HEK293 (cell line): ENCODE data around the gene NCOA7.
A peak's percentile ranks its signal among the peaks of the same experiment; 100 is the strongest.

ENCODE experiments used
- ATF2 ChIP-seq: fragments of 450-650 bp; formaldehyde crosslinking; IDR thresholded peaks from 2 replicates; pipeline ENCODE4 v1.5.1; 2016; ENCODE audit warnings: missing biosample characterization, missing genetic modification characterization, low read depth
- HOXC10 ChIP-seq: sonication (generic); formaldehyde crosslinking; IDR thresholded peaks from 2 replicates; pipeline ENCODE4 v1.8.1; 2023; ENCODE audit warnings: mild to moderate bottlenecking, missing genetic modification reagents
- PATZ1 ChIP-seq: fragments of 450-650 bp; formaldehyde crosslinking; IDR thresholded peaks from 2 replicates; pipeline ENCODE4 v1.5.1; 2016; ENCODE audit warnings: missing biosample characterization, missing genetic modification characterization
- REPIN1 ChIP-seq: fragments of 450-650 bp; formaldehyde crosslinking; IDR thresholded peaks from 2 replicates; pipeline ENCODE4 v1.5.1; 2017; ENCODE audit warnings: missing biosample characterization, missing genetic modification characterization, low read depth
- REST ChIP-seq: fragments of 450-650 bp; formaldehyde crosslinking; IDR thresholded peaks from 2 replicates; pipeline ENCODE4 v1.5.1; 2016; ENCODE audit warnings: missing biosample characterization, missing genetic modification characterization
- SP2 ChIP-seq: fragments of 450-650 bp; formaldehyde crosslinking; IDR thresholded peaks from 2 replicates; pipeline ENCODE4 v1.5.1; 2016; ENCODE audit warnings: missing biosample characterization, missing genetic modification characterization
- TCF7L2 ChIP-seq: IDR thresholded peaks from 2 replicates; pipeline ENCODE4 v1.6.1; 2011; ENCODE audit warnings: low read depth, mild to moderate bottlenecking, inconsistent platforms, low read length, moderate library complexity, borderline replicate concordance
- ZBTB17 ChIP-seq: fragments of 450-650 bp; formaldehyde crosslinking; IDR thresholded peaks from 2 replicates; pipeline ENCODE4 v1.5.1; 2016; ENCODE audit warnings: missing biosample characterization, missing genetic modification characterization
- ZBTB44 ChIP-seq: fragments of 450-650 bp; IDR thresholded peaks from 2 replicates; pipeline ENCODE4 v1.5.1; 2018; ENCODE audit warnings: missing biosample characterization, mild to moderate bottlenecking, missing genetic modification characterization
- ZEB2 ChIP-seq: fragments of 450-650 bp; formaldehyde crosslinking; IDR thresholded peaks from 2 replicates; pipeline ENCODE4 v1.5.1; 2016; ENCODE audit warnings: missing biosample characterization, missing genetic modification characterization
- ZNF157 ChIP-seq: fragments of 450-650 bp; formaldehyde crosslinking; IDR thresholded peaks from 2 replicates; pipeline ENCODE4 v1.5.1; 2016; ENCODE audit warnings: missing biosample characterization, missing genetic modification characterization
- ZNF175 ChIP-seq: fragments of 450-650 bp; formaldehyde crosslinking; IDR thresholded peaks from 2 replicates; pipeline ENCODE4 v1.5.1; 2016; ENCODE audit warnings: missing biosample characterization, missing genetic modification characterization
- ZNF18 ChIP-seq: fragments of 450-650 bp; formaldehyde crosslinking; IDR thresholded peaks from 2 replicates; pipeline ENCODE4 v1.5.1; 2016; ENCODE audit warnings: missing biosample characterization, missing genetic modification characterization
- ZNF184 ChIP-seq: fragments of 450-650 bp; IDR thresholded peaks from 2 replicates; pipeline ENCODE4 v1.5.1; 2018; ENCODE audit warnings: missing biosample characterization, mild to moderate bottlenecking, missing genetic modification characterization
- ZNF202 ChIP-seq: fragments of 450-650 bp; formaldehyde crosslinking; IDR thresholded peaks from 2 replicates; pipeline ENCODE4 v1.5.1; 2016; ENCODE audit warnings: missing biosample characterization, missing genetic modification characterization, borderline replicate concordance
- ZNF24 ChIP-seq: fragments of 450-650 bp; formaldehyde crosslinking; IDR thresholded peaks from 2 replicates; pipeline ENCODE4 v1.5.1; 2016; ENCODE audit warnings: missing biosample characterization, missing genetic modification characterization
- ZNF48 ChIP-seq: fragments of 450-650 bp; formaldehyde crosslinking; IDR thresholded peaks from 2 replicates; pipeline ENCODE4 v1.5.1; 2016; ENCODE audit warnings: missing biosample characterization, missing genetic modification characterization
- ZNF488 ChIP-seq: fragments of 450-650 bp; formaldehyde crosslinking; IDR thresholded peaks from 2 replicates; pipeline ENCODE4 v1.5.1; 2016; ENCODE audit warnings: missing biosample characterization, missing genetic modification characterization
- ZNF510 ChIP-seq: fragments of 450-650 bp; formaldehyde crosslinking; IDR thresholded peaks from 2 replicates; pipeline ENCODE4 v1.5.1; 2018; ENCODE audit warnings: mild to moderate bottlenecking, missing genetic modification characterization, missing biosample characterization; ENCODE audit not compliant: insufficient replicate concordance
- ZNF624 ChIP-seq: fragments of 450-650 bp; formaldehyde crosslinking; IDR thresholded peaks from 2 replicates; pipeline ENCODE4 v1.5.1; 2017; ENCODE audit warnings: missing biosample characterization, missing genetic modification characterization
- ZNF704 ChIP-seq: fragments of 450-650 bp; formaldehyde crosslinking; IDR thresholded peaks from 2 replicates; pipeline ENCODE4 v1.5.1; 2016; ENCODE audit warnings: missing biosample characterization, missing genetic modification characterization
- ZNF768 ChIP-seq: fragments of 450-650 bp; formaldehyde crosslinking; IDR thresholded peaks from 2 replicates; pipeline ENCODE4 v1.5.1; 2018; ENCODE audit warnings: missing biosample characterization, mild to moderate bottlenecking, missing genetic modification characterization
- ZSCAN5A ChIP-seq: fragments of 450-650 bp; formaldehyde crosslinking; IDR thresholded peaks from 2 replicates; pipeline ENCODE4 v1.5.1; 2016; ENCODE audit warnings: missing biosample characterization, missing genetic modification characterization

NCOA7 gene

GRCh38 chr6:125913864-125914351, 123.1 kb downstream of the NCOA7 start (continued):
- TF ChIP-seq REST (no peak), ZNF624 (tag by site-specific recombination) (no peak), ZNF704 (no peak), ZNF24 (tag by site-specific recombination) (peak; percentile 96), ZNF18 (no peak), ZNF510 (tag by site-specific recombination) (no peak), PATZ1 (tag by site-specific recombination) (0 out of 2 replicates have a peak, but pooled peaks have one; percentile 34), ZNF768 (tag by site-specific recombination) (no peak), REPIN1 (no peak), ZNF175 (tag by site-specific recombination) (no peak), ATF2 (tag by site-specific recombination) (peak; percentile 97), ZNF184 (tag by site-specific recombination) (peak; percentile 91), TCF7L2 (0 out of 2 replicates have a peak, but pooled peaks have one; percentile 14), ZBTB17 (tag by site-specific recombination) (peak; percentile 81), HOXC10 (CRISPR knock-in tag) (no peak), ZBTB44 (tag by site-specific recombination) (peak; percentile 87), ZNF157 (tag by site-specific recombination) (no peak), SP2 (tag by site-specific recombination) (no peak), ZNF48 (tag by site-specific recombination) (no peak), ZNF202 (tag by site-specific recombination) (no peak), ZNF488 (tag by site-specific recombination) (no peak), ZSCAN5A (tag by site-specific recombination) (no peak), ZEB2 (tag by site-specific recombination) (peak; percentile 99)
